NCI-H82 treated with DMSO at 0.1 percent for 48 hours (cell line): ENCODE measurements around the gene MGAT3.

Experiments
- DNase-seq: peaks from one replicate; lab custom pipeline; 2025; ENCODE audit not compliant: unreplicated experiment; lab: John Stamatoyannopoulos, UW

MGAT3 gene

DNA sequence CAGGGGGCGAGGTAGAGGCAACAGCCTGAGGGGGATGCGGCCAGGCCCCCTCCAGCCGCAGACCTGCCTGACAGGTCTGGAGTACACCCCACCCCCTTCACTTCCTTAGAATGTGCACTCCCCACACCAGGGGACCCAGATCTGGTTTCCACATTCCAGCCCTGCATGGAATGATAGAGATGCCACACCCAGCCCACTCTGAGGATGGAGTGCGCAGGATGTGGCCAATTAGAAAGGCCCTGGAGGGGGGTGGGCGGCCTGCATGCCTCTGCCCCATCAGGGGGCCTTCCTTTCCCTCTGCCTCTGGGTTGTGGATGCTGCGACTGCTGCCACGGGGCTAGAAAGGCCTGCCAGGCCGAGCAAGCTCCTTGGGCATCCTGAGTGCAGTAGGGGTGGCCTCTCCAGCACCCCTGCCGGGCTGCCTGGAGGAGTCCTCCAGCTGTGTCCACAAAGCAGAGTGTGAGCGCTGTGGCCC lies 28.2 kb upstream of the MGAT3 start:
- DNase-seq: no peak

DNA sequence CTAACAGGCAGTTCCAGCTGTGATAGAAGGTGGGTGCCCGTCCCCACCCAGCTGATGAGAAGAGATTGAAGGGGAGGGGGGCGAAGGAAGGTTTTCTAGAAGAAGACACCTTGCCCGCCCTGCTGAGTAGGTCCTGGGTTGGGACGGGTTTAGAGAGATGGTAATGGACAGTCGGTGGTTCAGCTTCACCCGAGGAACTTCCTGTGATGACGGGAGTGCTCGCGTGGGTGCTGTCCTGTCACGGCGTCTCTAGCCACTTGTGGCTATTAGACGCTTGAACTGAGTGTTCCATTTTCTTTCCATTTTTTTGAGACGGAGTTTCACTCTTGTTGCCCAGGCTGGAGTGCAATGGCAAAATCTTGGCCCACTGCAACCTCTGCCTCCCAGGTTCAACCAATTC lies 27.6 kb upstream of the MGAT3 start:
- DNase-seq: no peak

GRCh38 chr22:39429916-39430575 lies 26.8 kb upstream of the MGAT3 start:
- no peak for DNase-seq

DNA sequence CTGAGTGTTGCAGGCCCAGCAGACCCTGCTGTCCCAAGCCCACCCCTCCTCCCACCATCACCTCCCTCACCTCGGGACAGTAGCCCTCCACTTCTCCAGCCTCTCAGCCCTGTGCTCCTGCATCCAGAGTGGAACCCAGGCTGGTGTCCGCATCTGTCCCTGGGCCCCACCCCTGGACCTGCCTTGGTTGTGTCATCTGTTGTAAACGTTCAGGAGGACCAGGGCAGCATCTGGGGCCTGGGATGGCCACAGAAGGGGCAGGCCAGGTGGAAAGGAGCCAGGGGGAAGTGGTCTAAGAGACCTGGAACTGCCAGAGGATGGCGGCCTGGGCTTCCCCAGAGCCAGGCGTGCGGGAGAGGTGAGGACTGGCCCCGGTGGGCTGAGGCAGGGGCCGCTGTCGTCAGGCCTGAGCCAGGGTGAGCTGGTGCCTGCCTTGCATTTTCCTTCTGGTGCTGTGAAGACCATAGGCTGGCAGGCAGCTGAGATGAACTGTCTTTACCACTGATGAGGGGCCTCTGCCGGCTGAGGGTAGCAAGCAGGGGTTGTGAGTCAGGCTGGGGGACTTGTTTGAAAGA lies 26.1 kb upstream of the MGAT3 start:
- no peak for DNase-seq

DNA sequence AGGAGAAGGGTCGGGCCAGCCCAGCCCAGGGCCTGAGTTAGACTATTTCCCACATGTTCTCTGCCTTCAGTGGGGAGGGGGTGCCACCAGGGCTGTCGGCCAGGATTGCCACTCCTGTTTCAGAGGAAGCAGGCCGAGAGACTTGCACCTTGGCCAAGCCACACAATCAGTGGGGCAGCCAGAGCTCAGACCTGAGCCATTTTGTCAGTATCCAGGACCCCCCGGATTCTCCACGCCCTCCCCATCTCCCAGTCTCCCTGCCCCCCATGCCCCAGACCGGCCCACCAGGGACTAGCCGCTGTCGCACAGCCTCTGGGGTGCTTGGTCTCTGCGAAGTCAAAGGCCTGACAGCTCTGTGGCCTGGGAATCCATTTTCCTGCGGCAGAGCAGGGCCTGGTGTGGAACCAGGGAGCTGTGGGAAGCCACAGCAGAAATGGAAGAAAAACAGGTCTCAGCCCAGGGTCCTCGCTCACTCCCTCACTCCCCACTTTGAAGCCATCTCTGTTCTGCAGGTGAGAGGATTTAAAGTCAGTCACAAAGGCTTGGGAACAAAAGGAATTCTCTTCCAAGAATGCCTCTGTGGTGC lies 25.5 kb upstream of the MGAT3 start:
- DNase-seq: no peak

DNA sequence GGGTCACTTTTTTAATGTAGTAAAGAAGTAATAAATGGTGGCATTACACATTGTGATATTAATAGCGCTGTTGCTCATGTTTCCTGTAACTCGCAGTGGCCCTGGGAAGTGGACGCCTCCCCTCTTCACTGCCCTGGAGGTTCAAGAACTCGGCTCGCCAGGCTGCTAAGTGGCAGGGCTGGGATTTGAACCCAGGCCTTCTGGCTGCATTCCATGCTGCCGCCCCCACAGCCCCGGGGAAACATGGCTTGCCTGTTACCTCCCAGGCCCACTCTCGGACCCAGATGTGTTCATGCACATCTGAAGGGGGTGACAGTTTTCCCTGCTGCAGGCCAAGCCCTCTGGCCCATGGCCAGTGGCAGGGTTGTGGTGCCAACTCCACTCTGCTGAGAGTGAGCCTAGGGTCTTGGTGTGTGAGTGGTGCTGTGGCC lies 25.0 kb upstream of the MGAT3 start:
- DNase-seq: no peak

- DNase-seq: no peak
Measured at GRCh38 chr22:39432361-39432811, 24.4 kb upstream of the MGAT3 start.

GRCh38 chr22:39433476-39434242 lies 23.2 kb upstream of the MGAT3 start:
- DNase-seq: no peak

GRCh38 chr22:39434243-39434653 lies 22.6 kb upstream of the MGAT3 start:
- no peak for DNase-seq

DNA sequence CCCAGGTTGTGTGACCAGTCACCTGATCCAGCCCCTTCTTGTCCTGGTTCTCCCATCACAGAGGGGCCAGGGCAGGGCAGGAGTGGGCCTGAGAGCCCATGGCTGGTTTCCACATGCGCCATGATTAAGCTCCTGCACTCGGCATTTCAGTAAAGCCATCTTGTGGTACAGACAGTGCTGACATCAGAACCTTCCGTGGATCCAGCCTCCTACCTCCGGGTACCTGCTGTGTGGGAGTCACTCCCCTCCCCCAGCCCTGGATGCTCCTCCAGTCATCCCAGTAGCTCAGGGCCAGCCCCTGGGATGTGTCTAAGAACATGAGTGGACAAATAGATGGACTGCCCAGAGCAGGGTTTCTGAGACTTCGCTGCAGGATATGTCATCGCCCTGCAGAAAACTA lies 22.1 kb upstream of the MGAT3 start:
- DNase-seq: no peak

GRCh38 chr22:39435616-39436015 lies 21.2 kb upstream of the MGAT3 start:
- no peak for DNase-seq

DNA sequence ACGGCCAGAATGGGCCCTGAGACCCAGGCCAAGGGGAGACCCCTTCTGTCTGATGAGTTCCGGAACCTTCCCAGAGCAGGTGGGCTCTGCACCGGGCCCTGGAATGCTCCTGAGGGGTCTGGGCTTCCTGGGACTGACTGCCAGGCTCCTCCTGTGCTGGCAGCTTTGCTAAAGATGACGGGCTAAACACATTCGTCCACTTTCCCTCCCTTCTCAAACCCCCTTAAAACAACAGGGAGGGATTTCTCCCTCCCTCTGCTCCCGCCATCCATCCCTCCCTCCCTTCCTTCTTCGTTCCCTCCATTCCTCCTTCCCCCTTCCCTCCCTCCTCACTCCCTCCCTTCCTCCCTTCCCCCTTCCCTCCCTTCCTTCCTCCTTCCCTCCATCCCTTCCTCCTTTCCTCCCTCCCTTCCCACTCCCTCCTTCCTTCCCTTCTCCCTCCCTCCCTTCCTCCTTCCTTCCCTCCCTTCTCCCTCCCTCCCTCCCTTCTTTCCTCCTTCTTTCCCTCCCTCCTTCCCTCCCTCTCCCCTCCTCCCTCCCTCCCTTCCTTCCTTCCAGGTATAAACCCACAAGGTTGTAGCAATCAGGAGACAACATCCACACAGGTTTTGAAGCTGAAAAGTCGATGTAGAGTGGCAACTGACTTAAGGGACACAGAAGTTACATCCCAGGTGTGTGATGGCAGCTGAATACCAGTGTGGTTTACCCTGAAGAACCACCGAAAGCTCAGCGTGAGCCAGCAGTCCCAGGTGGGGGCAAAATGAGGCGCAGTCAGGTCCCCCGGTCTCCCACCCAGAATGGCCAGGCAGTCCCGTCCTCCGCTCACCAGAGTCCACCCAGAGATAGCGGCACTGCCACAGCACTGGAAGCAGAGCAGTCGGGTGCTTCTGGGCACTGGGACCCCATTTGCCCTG lies 18.8 kb upstream of the MGAT3 start:
- DNase-seq: no peak

DNA sequence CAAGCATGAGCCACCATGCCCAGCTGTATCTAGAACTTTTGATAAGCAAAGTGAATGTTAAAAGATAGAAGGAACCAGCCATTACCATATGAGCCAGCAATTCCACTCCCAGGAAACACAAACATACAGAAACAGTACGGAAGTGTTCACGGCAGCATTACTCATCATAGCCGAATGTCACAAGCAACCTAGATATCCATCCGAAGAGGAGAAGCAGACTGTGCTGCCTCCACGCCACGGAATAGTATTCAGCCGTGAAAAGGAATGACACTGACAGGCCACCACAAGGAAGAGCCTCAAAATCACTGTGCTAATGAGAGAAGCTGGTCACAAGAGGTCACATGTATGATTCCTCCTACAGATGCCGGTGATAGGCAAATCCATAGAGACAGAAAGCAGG lies 17.6 kb upstream of the MGAT3 start:
- no peak for DNase-seq

GRCh38 chr22:39443398-39443797 lies 13.4 kb upstream of the MGAT3 start:
- no peak for DNase-seq

DNA sequence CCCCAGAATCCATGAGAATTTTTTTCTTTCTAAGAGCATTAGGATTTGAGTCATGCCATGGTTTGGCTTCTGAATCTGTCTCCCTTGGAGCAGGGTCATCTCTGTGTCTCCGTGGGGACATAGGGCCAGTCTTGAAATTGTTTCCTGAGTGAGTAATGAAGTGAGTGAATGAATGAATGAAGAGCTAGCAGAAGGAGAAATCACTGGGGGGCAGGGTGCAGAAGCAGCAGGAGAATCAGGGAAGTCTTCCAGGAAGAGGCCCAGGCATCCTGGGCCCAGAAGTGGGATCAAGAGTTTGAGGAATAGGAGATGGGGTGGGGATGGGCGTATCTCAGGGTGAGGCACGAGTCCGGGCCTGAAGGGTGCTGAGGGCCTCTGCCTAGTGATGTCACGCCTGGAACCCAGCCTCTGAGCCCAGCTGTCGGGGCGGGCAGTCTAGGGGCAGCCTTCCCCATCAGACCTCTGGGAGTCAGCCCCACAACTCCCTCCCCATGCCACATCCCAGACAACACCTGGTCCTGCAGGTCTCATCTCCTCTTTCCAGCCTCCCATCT lies 12.5 kb upstream of the MGAT3 start:
- DNase-seq: no peak

DNA sequence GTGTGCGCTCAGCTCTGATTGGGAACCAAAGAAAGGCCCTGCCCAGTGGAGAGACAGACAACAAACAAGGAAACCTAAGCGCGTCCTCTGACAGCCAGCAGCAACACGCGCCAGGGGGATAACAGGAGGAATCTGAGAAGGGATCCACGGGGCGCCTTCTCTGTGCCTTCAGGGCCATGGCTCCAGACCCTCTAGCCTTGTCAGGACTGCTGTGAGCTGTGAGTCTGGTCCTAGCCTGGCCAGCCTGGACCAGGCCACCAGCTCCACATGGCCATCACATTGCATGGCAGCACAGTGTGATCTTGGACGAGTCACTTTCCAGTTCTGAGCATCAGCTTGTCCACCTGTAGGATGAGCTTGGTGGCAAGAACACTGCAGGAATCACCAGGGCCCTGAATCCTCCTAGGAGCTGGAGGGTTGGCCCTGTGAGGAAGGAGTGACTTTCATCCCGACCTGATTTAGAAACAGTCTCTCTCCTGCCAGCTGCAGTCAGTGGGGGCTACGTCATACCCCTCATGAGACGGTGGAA lies 11.8 kb upstream of the MGAT3 start:
- no peak for DNase-seq

DNA sequence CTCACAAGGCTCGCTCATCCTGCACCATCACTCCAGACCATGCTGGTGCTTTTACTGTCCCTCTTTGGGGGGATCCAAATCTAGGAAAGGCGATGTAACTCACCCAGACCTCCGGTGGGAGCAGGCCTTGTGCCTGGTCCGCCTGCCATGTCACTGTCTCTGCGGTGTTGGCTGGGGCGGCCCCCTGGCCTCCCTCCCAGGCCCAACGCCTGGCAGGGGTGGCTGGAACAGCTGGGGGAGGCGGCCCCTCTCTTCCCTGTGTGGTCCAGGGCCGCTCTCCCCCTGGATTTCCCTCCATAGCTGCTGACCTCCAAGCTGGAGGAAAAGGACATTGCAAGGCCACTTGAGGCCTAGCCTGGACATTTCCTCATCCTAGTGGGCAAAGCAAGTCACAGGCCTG lies 11.1 kb upstream of the MGAT3 start:
- DNase-seq: no peak

- no peak for DNase-seq
Measured at GRCh38 chr22:39446239-39446721, 10.5 kb upstream of the MGAT3 start.

- DNase-seq: no peak
Measured at GRCh38 chr22:39448205-39449054, 8.4 kb upstream of the MGAT3 start.
